ENCODE measurements around the gene SPATA13. TPM values are rescaled to one million over a fixed set of nuclear protein-coding genes. Genes with fewer than 3 reads are reported as not detected.

Gene SPATA13
- total and polyA plus RNA-seq, 2 donors (not counting 1 experiment from before 2014, with no cell fraction given): 5.7 to 8.3 TPM

GRCh38 chr13:24183741-24184182 lies 23.2 kb downstream of the SPATA13 start:
- Mint-ChIP-seq H3K4me1 (peaks cover 6% of the 10 kb centered on the region), H3K4me3 (no peak overlapping the region), H3K9me3 (ENCODE audit: insufficient read depth) (peaks cover 2% of the 10 kb centered on the region), H3K27me3 (no peaks in the 10 kb centered on the region), H3K27ac (no peak overlapping the region)
- DNase-seq: no peak
- Histone ChIP-seq H3K4me3 (ENCODE audit: control extremely low read depth in 1 of 5, extremely low read depth in 1 of 5, insufficient read depth in 1 of 5, low read depth in 2 of 5, low read length in 4 of 5) (no peak overlapping the region), H3K79me2 (ENCODE audit: control insufficient read depth, insufficient read depth, low read length) (no peaks in the 10 kb centered on the region), H3K36me3 (replicated peaks in 1 of 2; ENCODE audit: control extremely low read depth in 1 of 2, control insufficient read depth in 1 of 2, extremely low read depth in 1 of 2, insufficient read depth in 2 of 2, low read length in 1 of 2) (no peaks in the 10 kb centered on the region), H2AFZ (ENCODE audit: insufficient read depth, low read depth, low read length, poor library complexity, severe bottlenecking) (no peak overlapping the region), H3K4me1 (ENCODE audit: control insufficient read depth in 2 of 2, insufficient read depth in 2 of 2, low read length in 2 of 2) (no peaks in the 10 kb centered on the region), H3K27ac (ENCODE audit: low read length in 2 of 2) (no peak overlapping the region), H4K20me1 (ENCODE audit: control insufficient read depth, insufficient read depth, low read length, poor library complexity, severe bottlenecking) (no peaks in the 10 kb centered on the region), H3K9me3 (ENCODE audit: control extremely low read depth in 1 of 3, control insufficient read depth in 2 of 3, insufficient read depth in 1 of 3, low read length in 2 of 3) (peaks cover 0 to 11% (median 7%) of the 10 kb centered on the region in 3 donors), H3K27me3 (replicated peaks in 1 of 4; ENCODE audit: control extremely low read depth in 1 of 4, control insufficient read depth in 3 of 4, insufficient read depth in 4 of 4, low read length in 3 of 4) (no peaks in the 10 kb centered on the region), H3K4me2 (replicated peaks; ENCODE audit: low read depth, low read length, poor library complexity, severe bottlenecking) (no peak overlapping the region), H3K9ac (ENCODE audit: low read length) (no peak overlapping the region)
- intact Hi-C loops (cut with micrococcal nuclease): no loop called here
- CTCF ChIA-PET: interaction anchor here (0.7 kb wide), 1 partner anchor 592 kb away, joined by 3 read pairs; no protein-coding TSS in a partner anchor
- no peak for ATAC-seq (ENCODE audit: low read depth)
- no peak for TF ChIP-seq CTCF (IDR thresholded peaks at IDR 0.05)
- no peak for TF ChIP-seq EZH2 (IDR thresholded peaks at IDR 0.05; ENCODE audit: borderline replicate concordance, insufficient read depth, low read depth, low read length, poor library complexity, severe bottlenecking)
- WGBS (ENCODE audit: insufficient coverage): 97% methylated on average over 7 of the region's 9 CpGs
- POLR2A ChIA-PET: no interaction called here

- Histone ChIP-seq H3K27ac (ENCODE audit: low read length in 2 of 2) (no peak overlapping the region), H4K20me1 (ENCODE audit: control insufficient read depth, insufficient read depth, low read length, poor library complexity, severe bottlenecking) (no peaks in the 10 kb centered on the region), H3K36me3 (replicated peaks in 1 of 2; ENCODE audit: control extremely low read depth in 1 of 2, control insufficient read depth in 1 of 2, extremely low read depth in 1 of 2, insufficient read depth in 2 of 2, low read length in 1 of 2) (no peaks in the 10 kb centered on the region), H3K4me3 (ENCODE audit: control extremely low read depth in 1 of 5, extremely low read depth in 1 of 5, insufficient read depth in 1 of 5, low read depth in 2 of 5, low read length in 4 of 5) (no peak overlapping the region), H3K79me2 (ENCODE audit: control insufficient read depth, insufficient read depth, low read length) (no peaks in the 10 kb centered on the region), H3K4me1 (ENCODE audit: control insufficient read depth in 2 of 2, insufficient read depth in 2 of 2, low read length in 2 of 2) (no peaks in the 10 kb centered on the region), H3K9ac (ENCODE audit: low read length) (no peak overlapping the region), H3K9me3 (ENCODE audit: control extremely low read depth in 1 of 3, control insufficient read depth in 2 of 3, insufficient read depth in 1 of 3, low read length in 2 of 3) (peaks cover 0 to 11% (median 7%) of the 10 kb centered on the region in 3 donors), H2AFZ (ENCODE audit: insufficient read depth, low read depth, low read length, poor library complexity, severe bottlenecking) (no peak overlapping the region), H3K4me2 (replicated peaks; ENCODE audit: low read depth, low read length, poor library complexity, severe bottlenecking) (no peak overlapping the region), H3K27me3 (replicated peaks in 1 of 4; ENCODE audit: control extremely low read depth in 1 of 4, control insufficient read depth in 3 of 4, insufficient read depth in 4 of 4, low read length in 3 of 4) (no peaks in the 10 kb centered on the region)
- ChIA-PET CTCF (interaction anchor here (0.7 kb wide), 1 partner anchor 593 kb away, joined by 3 read pairs; no protein-coding TSS in a partner anchor), POLR2A (no interaction called here)
- 100% methylated on average over 1 of the region's 4 CpGs for WGBS (ENCODE audit: insufficient coverage)
- TF ChIP-seq CTCF (IDR thresholded peaks at IDR 0.05) (no peak), EZH2 (IDR thresholded peaks at IDR 0.05; ENCODE audit: borderline replicate concordance, insufficient read depth, low read depth, low read length, poor library complexity, severe bottlenecking) (no peak)
- H3K4me3 Mint-ChIP-seq: no peak overlapping the region
- no peak for DNase-seq
- H3K4me1 Mint-ChIP-seq: peaks cover 6% of the 10 kb centered on the region
- no peak overlapping the region for H3K27ac Mint-ChIP-seq
- peaks cover 2% of the 10 kb centered on the region for H3K9me3 Mint-ChIP-seq (ENCODE audit: insufficient read depth)
- no peak for ATAC-seq (ENCODE audit: low read depth)
- intact Hi-C loops (cut with micrococcal nuclease): no loop called here
- H3K27me3 Mint-ChIP-seq: no peaks in the 10 kb centered on the region
Observed at GRCh38 chr13:24184265-24184841, 23.8 kb downstream of the SPATA13 start.

All from B cell (primary cell).